Astrocyte (in vitro differentiated cells and primary cell): Measurements from ENCODE around the gene AANAT. TPM values are rescaled to one million over a fixed set of nuclear protein-coding genes. Genes with fewer than 3 reads are reported as not detected.

Source experiments
- DNase-seq: peaks from one replicate; pipeline ENCODE4 v3.0.0-alpha.2; 2010; ENCODE audit warnings: low read depth
- FAIRE-seq: peaks from 2 replicates; lab custom pipeline; 2011; peaks lifted over from hg19 to GRCh38; lab: Jason Lieb, UNC
- H2AFZ ChIP-seq: 2 replicates; pipeline ENCODE4 v1.6.0; 2012; ENCODE audit warnings: low read depth, low read length, inconsistent platforms
- H3K27ac ChIP-seq: 2 replicates; pipeline ENCODE4 v1.5.1; 2011; ENCODE audit warnings: low read depth, low read length, inconsistent platforms
- H3K27me3 ChIP-seq: 2 replicates; pipeline ENCODE4 v1.6.0; 2011; ENCODE audit warnings: low read length, inconsistent platforms; ENCODE audit not compliant: insufficient read depth
- H3K36me3 ChIP-seq: 2 replicates; pipeline ENCODE4 v1.5.1; 2011; ENCODE audit warnings: low read length, inconsistent platforms; ENCODE audit not compliant: insufficient read depth
- H3K4me1 ChIP-seq: 2 replicates; pipeline ENCODE4 v1.5.1; 2011; ENCODE audit warnings: low read length, inconsistent platforms; ENCODE audit not compliant: insufficient read depth
- H3K4me2 ChIP-seq: 2 replicates; pipeline ENCODE4 v1.6.0; 2012; ENCODE audit warnings: low read length, inconsistent platforms
- H3K4me3 ChIP-seq: 2 replicates; pipeline ENCODE4 v1.5.1; 2011; ENCODE audit warnings: low read depth, mild to moderate bottlenecking, low read length, inconsistent platforms; ENCODE audit not compliant: insufficient read depth
- H3K79me2 ChIP-seq: 2 replicates; pipeline ENCODE4 v1.6.0; 2012; ENCODE audit warnings: mild to moderate bottlenecking, low read length, inconsistent platforms; ENCODE audit not compliant: insufficient read depth
- H3K9ac ChIP-seq: 2 replicates; pipeline ENCODE4 v1.6.0; 2012; ENCODE audit warnings: mild to moderate bottlenecking, low read length, inconsistent platforms
- H3K9me3 ChIP-seq: 2 replicates; pipeline ENCODE4 v1.5.1; 2012; ENCODE audit warnings: low read depth, mild to moderate bottlenecking, low read length, inconsistent platforms; ENCODE audit not compliant: insufficient read depth
- H4K20me1 ChIP-seq: 2 replicates; pipeline ENCODE4 v1.6.0; 2012; ENCODE audit warnings: low read length, inconsistent platforms; ENCODE audit not compliant: insufficient read depth
- H3K27ac Mint-ChIP-seq: one replicate; pipeline ENCODE4 v1.8.0; 2021; ENCODE audit warnings: mild to moderate bottlenecking, mixed read lengths; ENCODE audit not compliant: unreplicated experiment
- H3K27me3 Mint-ChIP-seq: one replicate; pipeline ENCODE4 v1.8.0; 2021; ENCODE audit warnings: low read depth, mixed read lengths; ENCODE audit not compliant: unreplicated experiment
- H3K36me3 Mint-ChIP-seq: one replicate; pipeline ENCODE4 v1.8.0; 2021; ENCODE audit warnings: low read depth, mixed read lengths; ENCODE audit not compliant: unreplicated experiment
- H3K4me1 Mint-ChIP-seq: one replicate; pipeline ENCODE4 v1.8.0; 2021; ENCODE audit warnings: low read depth, mixed read lengths; ENCODE audit not compliant: unreplicated experiment
- H3K4me3 Mint-ChIP-seq: one replicate; pipeline ENCODE4 v1.8.0; 2021; ENCODE audit warnings: mild to moderate bottlenecking, moderate library complexity, mixed read lengths; ENCODE audit not compliant: unreplicated experiment
- H3K9me3 Mint-ChIP-seq: one replicate; pipeline ENCODE4 v1.8.0; 2021; ENCODE audit warnings: mild to moderate bottlenecking, mixed read lengths; ENCODE audit not compliant: unreplicated experiment
- CTCF ChIP-seq: IDR thresholded peaks from 2 replicates; pipeline ENCODE4 v1.5.1; 2011; ENCODE audit warnings: low read depth, mild to moderate bottlenecking, inconsistent platforms, low read length, moderate library complexity; ENCODE audit not compliant: insufficient read depth
- EZH2 ChIP-seq: IDR thresholded peaks from 2 replicates; pipeline ENCODE4 v1.6.1; 2012; ENCODE audit warnings: mild to moderate bottlenecking, low read length, inconsistent platforms; ENCODE audit not compliant: insufficient read depth
- total RNA-seq: library from RNA; stranded (reverse); gene quantifications from 2 replicates; pipeline ENCODE4 v1.2.1, GENCODE V29; 2021

The AANAT gene
- total RNA-seq, 1 donor from 2014 or later = not detected

GRCh38 chr17:76471498-76472257, 4.3 kb downstream of the AANAT start:
- H3K79me2 ChIP-seq = no peaks in the 10 kb centered on the region
- Mint-ChIP-seq H3K36me3 (peaks cover 19% of the 10 kb centered on the region), H3K4me1 (no peaks in the 10 kb centered on the region), H3K9me3 (no peaks in the 10 kb centered on the region), H3K4me3 (no peak overlapping the region), H3K27me3 (peaks cover 2% of the 10 kb centered on the region), H3K27ac (no peak overlapping the region)
- H2AFZ ChIP-seq = no peak overlapping the region
- TF ChIP-seq CTCF (no peak), EZH2 (no peak)
- no peaks in the 10 kb centered on the region for H3K4me1 ChIP-seq
- no peak overlapping the region for H3K4me2 ChIP-seq
- DNase-seq = no peak
- no peaks in the 10 kb centered on the region for H3K9me3 ChIP-seq
- no peak overlapping the region for H3K27ac ChIP-seq
- H3K27me3 ChIP-seq = no peaks in the 10 kb centered on the region
- H3K9ac ChIP-seq = no peak overlapping the region
- no peaks in the 10 kb centered on the region for H3K36me3 ChIP-seq
- no peaks in the 10 kb centered on the region for H4K20me1 ChIP-seq
- no peak for FAIRE-seq
- H3K4me3 ChIP-seq = no peak overlapping the region

- Histone ChIP-seq H3K4me2 (no peak overlapping the region), H3K4me3 (no peak overlapping the region), H3K4me1 (no peaks in the 10 kb centered on the region), H3K27me3 (no peaks in the 10 kb centered on the region), H3K9ac (no peak overlapping the region), H3K36me3 (no peaks in the 10 kb centered on the region), H3K27ac (no peak overlapping the region), H3K79me2 (no peaks in the 10 kb centered on the region), H3K9me3 (no peaks in the 10 kb centered on the region), H4K20me1 (no peaks in the 10 kb centered on the region), H2AFZ (no peak overlapping the region)
- FAIRE-seq (no peak), DNase-seq (no peak)
- TF ChIP-seq CTCF = no peak
- no peak for TF ChIP-seq EZH2
- H3K4me3 Mint-ChIP-seq = no peak overlapping the region
- H3K9me3 Mint-ChIP-seq = no peaks in the 10 kb centered on the region
- H3K27ac Mint-ChIP-seq = no peak overlapping the region
- peaks cover 19% of the 10 kb centered on the region for H3K36me3 Mint-ChIP-seq
- H3K4me1 Mint-ChIP-seq = no peaks in the 10 kb centered on the region
- peaks cover 2% of the 10 kb centered on the region for H3K27me3 Mint-ChIP-seq
Observed at GRCh38 chr17:76472258-76472645, 4.8 kb downstream of the AANAT start.

- H3K27me3 Mint-ChIP-seq = peaks cover 2% of the 10 kb centered on the region
- no peaks in the 10 kb centered on the region for H4K20me1 ChIP-seq
- H3K36me3 ChIP-seq = no peaks in the 10 kb centered on the region
- H3K79me2 ChIP-seq = no peaks in the 10 kb centered on the region
- no peak overlapping the region for H3K4me3 ChIP-seq
- no peak overlapping the region for H3K27ac ChIP-seq
- no peak for FAIRE-seq
- no peak for DNase-seq
- H3K36me3 Mint-ChIP-seq = peaks cover 19% of the 10 kb centered on the region
- no peak overlapping the region for H2AFZ ChIP-seq
- H3K4me1 ChIP-seq = no peaks in the 10 kb centered on the region
- no peak overlapping the region for H3K4me3 Mint-ChIP-seq
- no peak overlapping the region for H3K27ac Mint-ChIP-seq
- no peak for TF ChIP-seq EZH2
- no peak for TF ChIP-seq CTCF
- H3K4me2 ChIP-seq = no peak overlapping the region
- H3K9ac ChIP-seq = no peak overlapping the region
- H3K4me1 Mint-ChIP-seq = no peaks in the 10 kb centered on the region
- H3K9me3 ChIP-seq = no peaks in the 10 kb centered on the region
- H3K27me3 ChIP-seq = no peaks in the 10 kb centered on the region
- H3K9me3 Mint-ChIP-seq = no peaks in the 10 kb centered on the region
Observed at GRCh38 chr17:76472726-76473125, 5.3 kb downstream of the AANAT start.
